Medulla oblongata (tissue), 1 donor: ENCODE measurements around the gene PTPN6.

Source experiments
- DNase-seq: peaks from one replicate; pipeline ENCODE4 v3.0.0-alpha.2; 2015; ENCODE audit errors: extremely low spot score

The PTPN6 gene

DNA sequence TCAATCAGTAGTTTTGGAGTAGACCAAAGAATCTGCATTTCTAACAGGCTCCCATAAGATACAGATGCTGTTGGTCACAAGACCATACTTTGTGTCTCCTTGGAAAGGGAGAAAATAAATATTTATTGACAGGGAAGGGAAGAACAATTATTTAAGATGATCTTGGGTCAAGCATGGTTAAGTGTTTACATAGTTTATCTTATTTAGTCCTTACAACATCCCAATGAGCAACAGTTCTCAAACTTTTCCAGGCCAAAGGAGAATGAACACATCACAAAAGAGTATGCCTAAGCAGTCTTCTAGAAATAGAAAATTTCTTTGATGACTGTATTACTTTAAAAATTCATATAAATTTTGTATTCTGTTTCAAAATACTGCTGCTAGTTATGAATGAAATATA, 58.4 kb downstream of the PTPN6 start:
- DNase-seq: no peak
